Stimulated activated CD8-positive, alpha-beta memory T cell treated with anti-CD3 and anti-CD28 coated beads, Interleukin-4, amount 100 ng/mL, for 48 hours (primary cell): Measurements from ENCODE around the gene RNF138.
"Not testable (repeated sequence)": the region's sequence is repeated elsewhere in the genome, so short reads cannot be mapped to it uniquely, and the experiment has no call there.

ENCODE experiments used
- DNase-seq: peaks from one replicate; pipeline ENCODE4 v3.0.0-alpha.2; 2020

RNF138 gene

GRCh38 chr18:32096946-32097345, 5.3 kb downstream of the RNF138 start:
- DNase-seq = no peak

- no peak for DNase-seq
Measured at GRCh38 chr18:32104516-32104915, 12.8 kb downstream of the RNF138 start.

GRCh38 chr18:32110005-32110404, 18.3 kb downstream of the RNF138 start:
- no peak for DNase-seq

- DNase-seq = no peak
Measured at GRCh38 chr18:32111706-32112105, 20.0 kb downstream of the RNF138 start.

- no peak for DNase-seq
Measured at GRCh38 chr18:32112826-32113225, 21.2 kb downstream of the RNF138 start.

GRCh38 chr18:32114293-32114942, 22.7 kb downstream of the RNF138 start:
- no peak for DNase-seq

GRCh38 chr18:32122039-32122438, 30.4 kb downstream of the RNF138 start:
- DNase-seq = no peak

- no peak for DNase-seq
Measured at GRCh38 chr18:32126538-32126937, 34.9 kb downstream of the RNF138 start.

GRCh38 chr18:32135625-32136024, 44.0 kb downstream of the RNF138 start:
- no peak for DNase-seq

GRCh38 chr18:32138332-32138982, 46.8 kb downstream of the RNF138 start:
- DNase-seq = no peak

GRCh38 chr18:32139835-32140283, 48.2 kb downstream of the RNF138 start:
- no peak for DNase-seq

- no peak for DNase-seq
Measured at GRCh38 chr18:32148185-32148870, 56.7 kb downstream of the RNF138 start.

GRCh38 chr18:32152705-32153448, 61.2 kb downstream of the RNF138 start:
- no peak for DNase-seq

- no peak for DNase-seq
Measured at GRCh38 chr18:32156855-32157254, 65.2 kb downstream of the RNF138 start.

GRCh38 chr18:32157580-32157979, 65.9 kb downstream of the RNF138 start:
- DNase-seq = no peak

GRCh38 chr18:32158108-32158624, 66.5 kb downstream of the RNF138 start:
- DNase-seq = peak; percentile 74

GRCh38 chr18:32158631-32159030, 67.0 kb downstream of the RNF138 start:
- not testable (repeated sequence) for DNase-seq

GRCh38 chr18:32160547-32160946, 68.9 kb downstream of the RNF138 start:
- DNase-seq = no peak

- no peak for DNase-seq
Measured at GRCh38 chr18:32167980-32168730, 76.5 kb downstream of the RNF138 start.

- no peak for DNase-seq
Measured at GRCh38 chr18:32173654-32174053, 82.0 kb downstream of the RNF138 start.

GRCh38 chr18:32174719-32175118, 83.0 kb downstream of the RNF138 start:
- no peak for DNase-seq

GRCh38 chr18:32175265-32175664, 83.6 kb downstream of the RNF138 start:
- DNase-seq = no peak
